22Rv1 (cell line): ENCODE results near the gene UNC5C.

Experiments
- H3K27ac ChIP-seq: fragments of 450-650 bp; 2 replicates; pipeline ENCODE4 v1.5.1; 2017
- CTCF ChIP-seq: fragments of 450-650 bp; IDR thresholded peaks from 2 replicates; pipeline ENCODE4 v1.5.1; 2017; ENCODE audit warnings: mild to moderate bottlenecking
- ZFX ChIP-seq: fragments of 450-650 bp; IDR thresholded peaks from 2 replicates; pipeline ENCODE4 v1.6.1; 2017; ENCODE audit warnings: antibody characterized with exemption, borderline replicate concordance

UNC5C gene

DNA sequence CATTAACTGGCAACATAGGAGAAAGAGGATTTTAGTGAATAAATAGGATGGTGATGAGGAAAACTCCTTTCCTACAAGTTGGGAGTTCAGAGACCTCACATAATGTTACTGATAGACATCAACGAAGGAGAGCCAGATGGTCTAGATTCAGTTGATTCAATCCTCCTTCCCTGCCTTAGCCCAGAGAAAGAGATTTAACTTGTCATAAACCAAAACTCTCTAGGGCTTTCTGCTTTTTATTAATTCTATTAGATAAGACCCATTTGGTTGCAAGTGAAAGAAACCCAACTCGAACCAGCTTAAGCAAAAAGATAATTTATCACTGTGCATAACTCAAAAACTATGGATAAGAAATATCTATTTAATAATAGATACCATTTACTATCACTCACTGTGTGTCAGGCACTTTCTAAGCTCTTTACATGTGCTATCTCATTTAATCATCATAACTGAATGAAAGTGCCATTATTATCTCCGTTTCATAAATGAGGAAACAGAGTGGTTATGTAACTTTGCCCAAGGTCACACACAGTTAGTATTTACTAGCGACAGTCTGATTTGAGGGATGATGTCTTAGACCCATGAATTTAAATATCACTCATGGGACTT lies 4.3 kb upstream of the UNC5C start:
- H3K27ac ChIP-seq, result no peak overlapping the region

GRCh38 chr4:95551653-95552052 lies 2.9 kb upstream of the UNC5C start:
- H3K27ac ChIP-seq, result no peak overlapping the region
- no peak for TF ChIP-seq CTCF
- TF ChIP-seq ZFX, result no peak

More for the DNA sequence above, 4.3 kb upstream of the UNC5C start:
- TF ChIP-seq CTCF, result no peak
- TF ChIP-seq ZFX, result no peak

DNA sequence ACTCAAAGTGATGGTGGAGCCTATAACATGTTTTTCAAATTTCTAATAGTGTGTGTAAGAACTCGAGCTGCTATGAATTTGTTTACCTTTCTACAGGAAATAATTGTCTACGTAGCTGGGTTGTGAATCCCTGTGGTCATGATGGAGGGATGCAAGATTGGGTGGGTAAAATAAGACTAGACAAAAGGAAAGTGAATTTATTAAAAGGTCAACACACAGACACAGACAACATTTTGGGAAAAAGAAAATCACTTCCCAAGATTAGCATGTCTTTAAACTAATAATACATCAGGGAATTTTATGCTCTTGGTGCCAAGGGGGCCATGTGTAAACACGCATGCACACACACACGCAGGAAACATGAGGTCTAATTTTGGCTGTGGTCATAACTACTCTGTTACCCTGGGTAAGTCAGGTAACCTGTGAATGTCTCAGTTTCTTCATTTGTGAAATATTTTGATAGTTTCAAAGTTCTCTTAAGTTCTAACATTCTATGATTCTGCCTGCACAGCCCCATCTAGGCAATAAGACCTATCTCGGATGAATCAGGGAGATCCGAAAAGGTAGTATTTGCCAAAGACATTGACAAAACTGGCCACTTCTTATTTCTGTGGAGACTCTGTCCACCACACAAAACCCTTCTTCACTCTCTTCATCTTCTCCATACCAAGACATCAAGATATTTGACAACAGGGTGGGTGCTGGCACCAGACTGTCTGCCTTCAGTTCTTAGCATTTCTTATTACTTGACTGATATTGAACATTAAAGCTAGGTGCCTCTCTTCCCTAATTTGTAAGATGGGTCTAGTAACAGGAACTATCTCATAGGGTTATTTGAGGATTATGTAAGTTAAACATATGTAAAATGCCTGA lies 1.6 kb upstream of the UNC5C start:
- no peak for TF ChIP-seq CTCF
- peak overlapping the region; percentile 61 for H3K27ac ChIP-seq

GRCh38 chr4:95549246-95550114 lies 707 bp upstream of the UNC5C start:
- peak overlapping the region; percentile 61 for H3K27ac ChIP-seq
- TF ChIP-seq CTCF (0 out of 2 replicates have a peak, but pooled peaks have one; percentile 0), ZFX (no peak)

DNA sequence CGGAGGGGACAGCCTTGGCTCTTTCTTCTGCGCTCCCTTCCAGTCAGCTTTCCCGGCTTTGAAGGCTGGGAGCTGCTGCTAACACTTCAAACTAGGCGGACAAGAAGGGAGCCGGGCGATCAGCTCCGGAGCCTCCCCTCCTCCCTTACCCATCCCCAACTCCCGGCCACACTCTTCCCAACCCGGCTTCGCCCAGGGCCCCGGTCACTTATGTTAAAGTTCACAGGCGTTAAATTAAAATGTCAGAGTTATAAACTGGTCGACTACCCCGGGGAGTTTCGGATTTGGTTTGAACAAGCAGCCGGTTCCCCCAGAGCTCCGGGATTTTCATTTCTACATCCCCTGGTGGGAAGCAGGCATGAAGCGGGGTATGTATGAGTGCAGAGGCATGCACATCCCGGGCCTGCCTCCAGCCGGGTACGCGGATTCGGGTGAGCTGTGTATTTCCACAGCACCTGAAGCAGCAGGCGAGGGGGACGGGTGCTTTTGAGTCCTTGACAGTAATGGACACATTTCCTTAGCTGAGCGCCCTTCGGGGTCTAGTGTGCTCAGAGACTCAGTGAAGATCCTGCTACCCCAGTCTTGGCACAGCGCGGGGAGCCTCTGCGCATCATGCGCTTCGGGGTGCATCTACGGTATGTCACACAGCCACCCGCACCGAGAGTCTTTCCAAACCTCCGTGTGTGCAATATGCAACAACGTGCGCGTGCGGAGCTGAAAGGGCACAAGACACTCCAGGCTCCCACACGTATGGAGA lies 880 bp downstream of the UNC5C start:
- TF ChIP-seq ZFX (no peak), CTCF (no peak)
- H3K27ac ChIP-seq, result no peak overlapping the region

DNA sequence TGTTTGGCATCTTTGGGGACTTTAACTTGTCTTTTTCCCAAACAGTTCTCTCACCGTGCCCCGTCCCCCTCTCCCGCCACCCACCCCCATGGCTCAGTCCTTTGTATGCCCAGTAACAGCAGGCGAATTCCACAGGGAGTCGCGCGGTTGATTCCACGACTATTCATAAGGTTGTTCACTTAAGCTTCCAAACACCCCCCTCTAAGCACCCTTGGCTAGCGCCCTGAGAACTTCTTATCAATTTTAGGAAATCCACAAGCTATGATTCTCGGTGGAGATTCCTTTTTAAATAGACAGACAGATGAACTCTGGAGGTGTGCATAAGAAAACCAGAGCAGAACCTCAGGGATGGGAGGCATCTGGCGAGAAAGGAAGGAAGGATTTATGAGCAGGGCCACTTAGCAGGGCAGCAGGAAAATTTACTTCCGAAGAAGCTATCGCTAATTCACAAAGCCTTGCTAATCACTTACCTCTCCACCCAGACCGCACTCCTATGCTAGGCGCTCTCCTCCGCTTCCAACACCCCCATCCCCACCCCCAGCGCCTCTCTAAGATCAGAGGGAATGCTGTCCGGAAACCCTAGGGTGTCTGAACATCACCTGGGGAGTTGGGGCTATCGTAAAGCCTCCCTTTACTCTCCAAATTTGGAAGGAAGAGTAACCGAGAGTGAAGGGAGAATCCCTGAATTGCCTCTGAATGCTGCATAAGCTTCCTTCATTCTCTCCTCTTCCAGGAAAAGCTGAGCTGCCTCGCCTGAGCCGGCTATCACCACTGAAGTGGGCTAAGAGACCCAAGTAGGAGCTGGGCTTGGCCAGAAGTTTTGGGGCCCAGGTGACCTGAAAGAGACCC lies 1.7 kb downstream of the UNC5C start:
- TF ChIP-seq ZFX (no peak), CTCF (no peak)
- H3K27ac ChIP-seq, result no peak overlapping the region
